ENCODE results near the gene GMPPA.

Gene GMPPA

GRCh38 chr2:219521066-219521880 lies 22.6 kb downstream of the GMPPA start:
- DNase-seq (ENCODE audit: low spot score), result peak; percentile 56

- DNase-seq (ENCODE audit: low spot score), result peak; percentile 81
These were observed 23.7 kb downstream of the GMPPA start for GRCh38 chr2:219522111-219523030.

- no peak for DNase-seq (ENCODE audit: low spot score)
These were observed 24.5 kb downstream of the GMPPA start for GRCh38 chr2:219523031-219523671.

GRCh38 chr2:219524817-219525216 lies 26.1 kb downstream of the GMPPA start:
- DNase-seq (ENCODE audit: low spot score), result no peak

- DNase-seq (ENCODE audit: low spot score), result no peak
These were observed 27.0 kb downstream of the GMPPA start for GRCh38 chr2:219525533-219526232.

- DNase-seq (ENCODE audit: low spot score), result no peak
These were observed 27.8 kb downstream of the GMPPA start for GRCh38 chr2:219526320-219527075.

- peak; percentile 24 for DNase-seq (ENCODE audit: low spot score)
These were observed 28.3 kb downstream of the GMPPA start for GRCh38 chr2:219527076-219527394.

GRCh38 chr2:219527472-219527871 lies 28.8 kb downstream of the GMPPA start:
- DNase-seq (ENCODE audit: low spot score), result no peak

GRCh38 chr2:219530048-219530963 lies 31.6 kb downstream of the GMPPA start:
- peak; percentile 85 for DNase-seq (ENCODE audit: low spot score)

GRCh38 chr2:219531639-219532377 lies 33.1 kb downstream of the GMPPA start:
- DNase-seq (ENCODE audit: low spot score), result peak; percentile 9

- DNase-seq (ENCODE audit: low spot score), result no peak
These were observed 33.6 kb downstream of the GMPPA start for GRCh38 chr2:219532378-219532649.

- peak; percentile 12 for DNase-seq (ENCODE audit: low spot score)
These were observed 35.4 kb downstream of the GMPPA start for GRCh38 chr2:219533930-219534661.

GRCh38 chr2:219536425-219536824 lies 37.7 kb downstream of the GMPPA start:
- DNase-seq (ENCODE audit: low spot score), result no peak

- no peak for DNase-seq (ENCODE audit: low spot score)
These were observed 38.3 kb downstream of the GMPPA start for GRCh38 chr2:219536967-219537366.

- DNase-seq (ENCODE audit: low spot score), result no peak
These were observed 39.2 kb downstream of the GMPPA start for GRCh38 chr2:219537657-219538488.

- DNase-seq (ENCODE audit: low spot score), result no peak
These were observed 39.8 kb downstream of the GMPPA start for GRCh38 chr2:219538504-219538951.

GRCh38 chr2:219538956-219539788 lies 40.5 kb downstream of the GMPPA start:
- DNase-seq (ENCODE audit: low spot score), result no peak
